Left lung (tissue), 14 donors: ENCODE results near the gene CHURC1. TPM values are rescaled to one million over a fixed set of nuclear protein-coding genes. Genes with fewer than 3 reads are reported as not detected.

ENCODE experiments used
- ATAC-seq: fragments of 200-7000 bp; cut with Tn5 transposase; one replicate; pipeline ENCODE4 v1.9.1; 2020; ENCODE audit warnings: moderate library complexity
- DNase-seq, 4 donors: peaks; one replicate each; pipeline ENCODE4 v3.0.0-alpha.2; 2013 to 2020
- H3K27ac ChIP-seq, 2 donors: fragments of 200-600 bp; sonication (generic) in 1 of 2; one replicate each; pipeline versions ENCODE4 v1.5.0 to v1.8.0; 2020 to 2021
- H3K27me3 ChIP-seq, 2 donors: fragments of 200-600 bp; sonication (generic) in 1 of 2; one replicate each; pipeline versions ENCODE4 v1.5.0 to v1.8.0; 2020 to 2021
- H3K36me3 ChIP-seq, 2 donors: fragments of 200-600 bp; sonication (generic) in 1 of 2; one replicate each; pipeline versions ENCODE4 v1.5.0 to v1.8.0; 2020 to 2021
- H3K4me1 ChIP-seq, 2 donors: fragments of 200-600 bp; one replicate each; pipeline ENCODE4 v1.8.0; 2021
- H3K4me3 ChIP-seq, 2 donors: fragments of 200-600 bp; sonication (generic) in 1 of 2; one replicate each; pipeline versions ENCODE4 v1.5.0 to v1.8.0; 2020 to 2021; ENCODE audit warnings: mild to moderate bottlenecking in 1 of 2
- H3K9me3 ChIP-seq, 2 donors: fragments of 200-600 bp; sonication (generic) in 1 of 2; one replicate each; pipeline versions ENCODE4 v1.5.0 to v1.8.0; 2020 to 2021
- CTCF ChIP-seq, 2 donors: fragments of 200-600 bp; sonication (generic) in 1 of 2; IDR thresholded peaks; one replicate each; pipeline versions ENCODE4 v1.5.0 to v1.8.0; 2021; ENCODE audit warnings: antibody characterized with exemption in 2 of 2
- intact Hi-C, 2 donors: fragments of 100-400 bp; cut with DNase I; formaldehyde crosslinking; loops; one replicate each; pipeline versions ENCODE4 v1.11.2 to v1.14.2; 2022
- long read RNA-seq, 12 donors: library from polyadenylated mRNA in 2 of 12; unstranded in 2 of 12; transcript quantifications; one replicate each; pipeline ENCODE4 v2.0.0 and lab custom pipeline, GENCODE V29; 2019 to 2026
- polyA plus RNA-seq, 6 donors: library from polyadenylated mRNA; unstranded; fragments of 120-200 nt; gene quantifications; one replicate each; pipeline ENCODE4 v1.2.1, GENCODE V29; 2013; ENCODE audit not compliant: insufficient read length in 6 of 6
- total RNA-seq, 2 donors: library from RNA; stranded (reverse); fragmentation: NEBNext Ultra II Directional; extraction: Animal tissue kit (Norgen Biotek cat#: 25700); gene quantifications; one replicate each; pipeline ENCODE4 v1.2.1, GENCODE V29; 2021
- donor health status: DM: no; HTN: yes; CAD: no.
- donor health status: DM: no; HTN: no; CAD: no.

CHURC1 gene
- total RNA-seq = 10 to 100 TPM; 58.7 to 59.1 TPM
- 10 to 100 TPM; 46.8 to 70.2 (median 59.6) TPM for polyA plus RNA-seq
- long read RNA-seq, donor 1, transcript CHURC1-202 (3 exons, 439 nt) = minor isoform, 7 of 90 reads
- long read RNA-seq, donor 1, transcript CHURC1-208 (4 exons, 3,615 nt) = minor isoform, 13 of 90 reads
- long read RNA-seq, donor 1, transcript CHURC1-203 (4 exons, 2,629 nt) = major isoform, 60 of 90 reads
- long read RNA-seq, donor 1, transcript CHURC1-207 (2 exons, 571 nt) = minor isoform, 5 of 90 reads
- long read RNA-seq, donor 1, partial matches to known transcripts = 5 of 90 reads
- long read RNA-seq, donor 1, other reads (novel, unspliced or antisense) = 0 of 90 reads
- long read RNA-seq, donor 2, transcript CHURC1-203 (4 exons, 2,629 nt) = major isoform, 32 of 52 reads
- long read RNA-seq, donor 2, transcript CHURC1-208 (4 exons, 3,615 nt) = minor isoform, 9 of 52 reads
- long read RNA-seq, donor 2, partial matches to known transcripts = 8 of 52 reads
- long read RNA-seq, donor 2, other reads (novel, unspliced or antisense) = 0 of 52 reads
- long read RNA-seq, donor 3, transcript CHURC1-208 (4 exons, 3,615 nt) = minor isoform, 10 of 53 reads
- long read RNA-seq, donor 3, transcript CHURC1-203 (4 exons, 2,629 nt) = major isoform, 38 of 53 reads
- long read RNA-seq, donor 3, partial matches to known transcripts = 0 of 53 reads
- long read RNA-seq, donor 3, other reads (novel, unspliced or antisense) = 0 of 53 reads
- long read RNA-seq, donor 4, transcript CHURC1-208 (4 exons, 3,615 nt) = minor isoform, 13 of 96 reads
- long read RNA-seq, donor 4, transcript CHURC1-203 (4 exons, 2,629 nt) = major isoform, 73 of 96 reads
- long read RNA-seq, donor 4, partial matches to known transcripts = 3 of 96 reads
- long read RNA-seq, donor 4, other reads (novel, unspliced or antisense) = 0 of 96 reads
- long read RNA-seq, donor 5, transcript CHURC1-203 (4 exons, 2,629 nt) = major isoform, 51 of 65 reads
- long read RNA-seq, donor 5, partial matches to known transcripts = 5 of 65 reads
- long read RNA-seq, donor 5, other reads (novel, unspliced or antisense) = 0 of 65 reads
- long read RNA-seq, donor 6, transcript CHURC1-203 (4 exons, 2,629 nt) = major isoform, 69 of 100 reads
- long read RNA-seq, donor 6, transcript CHURC1-202 (3 exons, 439 nt) = minor isoform, 5 of 100 reads
- long read RNA-seq, donor 6, transcript CHURC1-208 (4 exons, 3,615 nt) = minor isoform, 14 of 100 reads
- long read RNA-seq, donor 6, partial matches to known transcripts = 9 of 100 reads
- long read RNA-seq, donor 6, other reads (novel, unspliced or antisense) = 0 of 100 reads
- long read RNA-seq, donor 7, transcript CHURC1-208 (4 exons, 3,615 nt) = minor isoform, 5 of 40 reads
- long read RNA-seq, donor 7, transcript CHURC1-203 (4 exons, 2,629 nt) = major isoform, 29 of 40 reads
- long read RNA-seq, donor 7, partial matches to known transcripts = 0 of 40 reads
- long read RNA-seq, donor 7, other reads (novel, unspliced or antisense) = 0 of 40 reads
- long read RNA-seq, donor 8, transcript CHURC1-203 (4 exons, 2,629 nt) = major isoform, 17 of 26 reads
- long read RNA-seq, donor 8, partial matches to known transcripts = 0 of 26 reads
- long read RNA-seq, donor 8, other reads (novel, unspliced or antisense) = 0 of 26 reads
- long read RNA-seq, donor 9, partial matches to known transcripts = 0 of 2 reads
- long read RNA-seq, donor 9, other reads (novel, unspliced or antisense) = 0 of 2 reads
- long read RNA-seq, donor 10, transcript CHURC1-208 (4 exons, 3,615 nt) = minor isoform, 14 of 96 reads
- long read RNA-seq, donor 10, transcript CHURC1-203 (4 exons, 2,629 nt) = major isoform, 72 of 96 reads
- long read RNA-seq, donor 10, partial matches to known transcripts = 0 of 96 reads
- long read RNA-seq, donor 10, other reads (novel, unspliced or antisense) = 3 of 96 reads
- long read RNA-seq, donor 11, transcript CHURC1-208 (4 exons, 3,615 nt) = minor isoform, 6 of 51 reads
- long read RNA-seq, donor 11, transcript CHURC1-202 (3 exons, 439 nt) = minor isoform, 5 of 51 reads
- long read RNA-seq, donor 11, transcript CHURC1-203 (4 exons, 2,629 nt) = major isoform, 38 of 51 reads
- long read RNA-seq, donor 11, partial matches to known transcripts = 0 of 51 reads
- long read RNA-seq, donor 11, other reads (novel, unspliced or antisense) = 0 of 51 reads
- long read RNA-seq, donor 12, transcript CHURC1-203 (4 exons, 2,629 nt) = major isoform, 29 of 39 reads
- long read RNA-seq, donor 12, transcript CHURC1-202 (3 exons, 439 nt) = minor isoform, 5 of 39 reads
- long read RNA-seq, donor 12, partial matches to known transcripts = 0 of 39 reads
- long read RNA-seq, donor 12, other reads (novel, unspliced or antisense) = 0 of 39 reads

GRCh38 chr14:64914237-64915028, at the start of gene CHURC1:
Gene CHURC1 (plus strand): TSS chr14:64914455. CDS start chr14:64914496, 41 bp downstream.
- H3K9me3 ChIP-seq = no peaks in the 10 kb centered on the region
- ATAC-seq = peak; percentile 99
- H3K27me3 ChIP-seq = peaks cover 0 to 5% of the 10 kb centered on the region in 2 donors
- peak within 1 kb of the TSS; percentile 83 to 98 for H3K4me3 ChIP-seq
- H3K36me3 ChIP-seq = no peaks in the 10 kb centered on the region
- intact Hi-C loops = no loop called here
- TF ChIP-seq CTCF (IDR thresholded peaks at IDR 0.05) = no peak
- H3K27ac ChIP-seq = peak within 1 kb of the TSS; percentile 96 to 99
- peaks cover 21 to 49% of the 10 kb centered on the region in 2 donors for H3K4me1 ChIP-seq
- DNase-seq = peak; percentile 98 to 99 (median 98)

DNA sequence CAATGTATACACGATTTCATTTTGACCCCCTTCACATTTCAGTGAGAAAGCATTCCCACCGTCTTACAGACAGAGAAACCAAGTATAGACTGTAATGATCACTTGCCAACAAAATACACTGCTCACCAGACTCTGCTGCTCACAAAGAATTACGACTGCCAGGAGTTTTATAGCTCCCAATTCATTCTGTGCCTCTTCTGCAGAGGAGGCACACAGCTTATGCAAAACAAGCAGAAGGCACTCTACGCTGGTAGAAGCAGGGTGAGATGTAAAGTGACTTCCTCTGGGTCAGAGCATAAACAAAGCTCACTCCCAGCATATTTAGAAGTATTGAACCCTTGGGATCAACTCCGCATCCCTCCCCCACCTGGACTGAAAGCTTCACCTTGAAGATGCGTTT, 49.1 kb upstream of the CHURC1 start:
- DNase-seq (no peak), ATAC-seq (no peak)
- Histone ChIP-seq H3K4me3 (no peak overlapping the region), H3K27ac (no peak overlapping the region), H3K4me1 (no peaks in the 10 kb centered on the region), H3K9me3 (no peaks in the 10 kb centered on the region), H3K36me3 (no peaks in the 10 kb centered on the region), H3K27me3 (peaks cover 0 to 7% of the 10 kb centered on the region in 2 donors)
- TF ChIP-seq CTCF (IDR thresholded peaks at IDR 0.05) = no peak
- intact Hi-C loops = no loop called here

GRCh38 chr14:64865992-64866391, 48.3 kb upstream of the CHURC1 start:
- DNase-seq (no peak), ATAC-seq (no peak)
- Histone ChIP-seq H3K27me3 (peaks cover 0 to 7% of the 10 kb centered on the region in 2 donors), H3K9me3 (no peaks in the 10 kb centered on the region), H3K4me3 (no peak overlapping the region), H3K27ac (no peak overlapping the region), H3K36me3 (no peaks in the 10 kb centered on the region), H3K4me1 (no peaks in the 10 kb centered on the region)
- TF ChIP-seq CTCF (IDR thresholded peaks at IDR 0.05) = no peak
- intact Hi-C loops = no loop called here
